ENCODE measurements around the gene C1orf105.

C1orf105 gene

DNA sequence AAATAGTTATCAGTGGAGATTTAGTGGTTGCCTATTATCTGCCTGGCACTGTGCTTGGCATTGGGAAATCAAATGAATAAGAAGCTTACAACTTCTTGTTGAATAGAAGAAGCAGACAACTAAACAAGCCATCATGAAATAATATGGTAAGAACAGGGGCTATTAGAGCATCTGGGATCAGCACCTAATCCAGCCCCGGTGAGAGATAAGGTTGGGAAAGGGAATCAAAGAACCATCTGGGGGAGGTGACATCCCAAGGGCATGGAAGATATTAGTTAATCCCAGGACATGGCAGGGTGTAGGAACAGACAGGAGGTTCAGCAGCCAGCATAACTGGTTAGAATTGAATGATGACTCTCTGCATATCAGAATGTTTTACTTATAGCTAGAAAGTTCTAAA lies 76.2 kb downstream of the C1orf105 start:
- Histone ChIP-seq H2AK5ac (ENCODE audit: low read length, severe bottlenecking) (no peak overlapping the region), H3K9me3 (ENCODE audit: control insufficient read depth, low read length) (no peaks in the 10 kb centered on the region), H3K4me1 (ENCODE audit: control insufficient read depth, insufficient read depth, low read depth, low read length) (no peaks in the 10 kb centered on the region), H3K79me1 (replicated peaks; ENCODE audit: low read length, poor library complexity, severe bottlenecking) (no peaks in the 10 kb centered on the region), H2BK5ac (ENCODE audit: low read depth, low read length, poor library complexity, severe bottlenecking) (no peak overlapping the region), H3K27ac (ENCODE audit: low read length, poor library complexity, severe bottlenecking) (no peak overlapping the region), H2BK120ac (ENCODE audit: low read depth, low read length) (no peak overlapping the region), H4K91ac (ENCODE audit: low read length) (no peak overlapping the region), H3K18ac (ENCODE audit: low read depth in 1 of 2, low read length in 2 of 2) (no peak overlapping the region), H3K27me3 (ENCODE audit: control insufficient read depth in 1 of 2, insufficient read depth in 1 of 2, low read length in 2 of 2) (peaks cover 0 to 9% of the 10 kb centered on the region in 2 experiments), H3K14ac (ENCODE audit: low read length in 2 of 2) (no peak overlapping the region), H3K9ac (ENCODE audit: low read length) (no peak overlapping the region), H4K8ac (ENCODE audit: low read length) (no peak overlapping the region), H2AFZ (ENCODE audit: low read depth, low read length) (no peak overlapping the region), H2BK15ac (ENCODE audit: low read depth, poor library complexity, severe bottlenecking) (no peak overlapping the region), H2BK12ac (ENCODE audit: low read length in 2 of 2) (no peak overlapping the region), H3K4me3 (ENCODE audit: insufficient read depth in 1 of 2, low read depth in 1 of 2, low read length in 2 of 2) (no peak overlapping the region), H3K4ac (ENCODE audit: low read depth in 1 of 2, low read length in 2 of 2) (no peak overlapping the region), H3K4me2 (ENCODE audit: low read length, poor library complexity, severe bottlenecking) (no peak overlapping the region), H3K23ac (ENCODE audit: low read length in 2 of 2) (no peak overlapping the region), H3K36me3 (ENCODE audit: control insufficient read depth in 1 of 2, insufficient read depth in 2 of 2, low read depth in 1 of 2, low read length in 2 of 2) (no peaks in the 10 kb centered on the region)
- WGBS, result 100% methylated on average over 1 of the region's 1 CpG
- no peak for DNase-seq

DNA sequence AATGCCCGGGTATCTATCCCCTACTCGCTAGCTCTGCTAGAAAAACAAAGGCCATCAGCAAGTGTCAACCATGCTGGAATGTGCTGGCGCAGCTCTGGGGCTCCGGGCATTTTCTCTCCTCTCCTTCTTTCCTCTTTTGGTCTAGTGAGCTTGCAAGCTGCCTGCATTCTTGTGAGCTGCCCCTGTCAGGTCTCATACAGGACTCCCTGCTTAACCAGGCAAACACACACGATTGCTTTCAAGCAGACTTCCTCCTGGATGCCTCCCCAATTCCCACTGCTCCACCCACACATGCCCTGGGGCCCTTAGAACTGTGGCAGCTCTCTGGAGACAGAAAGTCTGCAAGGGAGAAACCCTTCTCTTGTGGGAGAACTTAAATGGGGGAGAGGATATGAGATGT lies 76.7 kb downstream of the C1orf105 start:
- no peak overlapping the region for H2BK15ac ChIP-seq (ENCODE audit: low read depth, poor library complexity, severe bottlenecking)
- H2AFZ ChIP-seq (ENCODE audit: low read depth, low read length), result no peak overlapping the region
- WGBS, result 27% methylated on average over 5 of the region's 5 CpGs
- H2AK5ac ChIP-seq (ENCODE audit: low read length, severe bottlenecking), result no peak overlapping the region
- H3K4me1 ChIP-seq (ENCODE audit: control insufficient read depth, insufficient read depth, low read depth, low read length), result no peaks in the 10 kb centered on the region
- H3K9me3 ChIP-seq (ENCODE audit: control insufficient read depth, low read length), result no peaks in the 10 kb centered on the region
- H3K4me2 ChIP-seq (ENCODE audit: low read length, poor library complexity, severe bottlenecking), result peak overlapping the region; percentile 14
- H4K91ac ChIP-seq (ENCODE audit: low read length), result no peak overlapping the region
- H4K8ac ChIP-seq (ENCODE audit: low read length), result no peak overlapping the region
- H3K36me3 ChIP-seq (ENCODE audit: control insufficient read depth in 1 of 2, insufficient read depth in 2 of 2, low read depth in 1 of 2, low read length in 2 of 2), result no peaks in the 10 kb centered on the region
- no peak overlapping the region for H3K4me3 ChIP-seq (ENCODE audit: insufficient read depth in 1 of 2, low read depth in 1 of 2, low read length in 2 of 2)
- H3K23ac ChIP-seq (ENCODE audit: low read length in 2 of 2), result no peak overlapping the region
- H3K79me1 ChIP-seq (replicated peaks; ENCODE audit: low read length, poor library complexity, severe bottlenecking), result no peaks in the 10 kb centered on the region
- no peak overlapping the region for H3K4ac ChIP-seq (ENCODE audit: low read depth in 1 of 2, low read length in 2 of 2)
- H2BK120ac ChIP-seq (ENCODE audit: low read depth, low read length), result no peak overlapping the region
- H3K9ac ChIP-seq (ENCODE audit: low read length), result no peak overlapping the region
- H2BK12ac ChIP-seq (ENCODE audit: low read length in 2 of 2), result no peak overlapping the region
- H3K14ac ChIP-seq (ENCODE audit: low read length in 2 of 2), result no peak overlapping the region
- no peak overlapping the region for H3K18ac ChIP-seq (ENCODE audit: low read depth in 1 of 2, low read length in 2 of 2)
- no peak overlapping the region for H2BK5ac ChIP-seq (ENCODE audit: low read depth, low read length, poor library complexity, severe bottlenecking)
- H3K27ac ChIP-seq (ENCODE audit: low read length, poor library complexity, severe bottlenecking), result peak overlapping the region; percentile 62
- peak; percentile 6 for DNase-seq
- H3K27me3 ChIP-seq (ENCODE audit: control insufficient read depth in 1 of 2, insufficient read depth in 1 of 2, low read length in 2 of 2), result peaks cover 0 to 7% of the 10 kb centered on the region in 2 experiments

DNA sequence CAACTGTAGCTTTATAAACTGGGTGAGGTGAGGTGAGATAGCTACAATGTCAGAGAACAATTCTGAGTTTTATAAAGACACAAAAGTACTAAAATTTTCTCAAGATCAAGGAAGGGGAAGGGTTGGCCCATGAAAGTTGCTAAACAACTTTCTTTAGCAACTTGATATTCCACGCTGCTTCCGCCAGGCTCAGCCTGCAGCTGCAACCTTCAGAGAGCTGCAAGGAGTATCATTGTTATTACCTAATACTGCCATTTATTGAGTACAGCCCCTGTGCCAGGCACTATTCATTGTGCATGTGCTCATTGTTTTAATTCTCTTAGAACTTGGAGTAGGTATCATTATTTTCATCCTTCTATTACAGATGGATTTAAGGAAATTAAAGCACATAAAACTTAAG lies 78.4 kb downstream of the C1orf105 start:
- H3K23ac ChIP-seq (ENCODE audit: low read length in 2 of 2), result no peak overlapping the region
- no peak overlapping the region for H2BK120ac ChIP-seq (ENCODE audit: low read depth, low read length)
- H4K91ac ChIP-seq (ENCODE audit: low read length), result no peak overlapping the region
- 100% methylated on average over 2 of the region's 2 CpGs for WGBS
- no peak overlapping the region for H3K14ac ChIP-seq (ENCODE audit: low read length in 2 of 2)
- H2AK5ac ChIP-seq (ENCODE audit: low read length, severe bottlenecking), result no peak overlapping the region
- no peaks in the 10 kb centered on the region for H3K9me3 ChIP-seq (ENCODE audit: control insufficient read depth, low read length)
- no peak overlapping the region for H2BK12ac ChIP-seq (ENCODE audit: low read length in 2 of 2)
- H3K27me3 ChIP-seq (ENCODE audit: control insufficient read depth in 1 of 2, insufficient read depth in 1 of 2, low read length in 2 of 2), result peaks cover 0 to 14% of the 10 kb centered on the region in 2 experiments
- no peak overlapping the region for H3K9ac ChIP-seq (ENCODE audit: low read length)
- H3K4me2 ChIP-seq (ENCODE audit: low read length, poor library complexity, severe bottlenecking), result no peak overlapping the region
- H3K36me3 ChIP-seq (ENCODE audit: control insufficient read depth in 1 of 2, insufficient read depth in 2 of 2, low read depth in 1 of 2, low read length in 2 of 2), result no peaks in the 10 kb centered on the region
- no peaks in the 10 kb centered on the region for H3K4me1 ChIP-seq (ENCODE audit: control insufficient read depth, insufficient read depth, low read depth, low read length)
- H3K4me3 ChIP-seq (ENCODE audit: insufficient read depth in 1 of 2, low read depth in 1 of 2, low read length in 2 of 2), result no peak overlapping the region
- no peak overlapping the region for H2BK5ac ChIP-seq (ENCODE audit: low read depth, low read length, poor library complexity, severe bottlenecking)
- H2BK15ac ChIP-seq (ENCODE audit: low read depth, poor library complexity, severe bottlenecking), result no peak overlapping the region
- no peak overlapping the region for H4K8ac ChIP-seq (ENCODE audit: low read length)
- H2AFZ ChIP-seq (ENCODE audit: low read depth, low read length), result no peak overlapping the region
- H3K79me1 ChIP-seq (replicated peaks; ENCODE audit: low read length, poor library complexity, severe bottlenecking), result no peaks in the 10 kb centered on the region
- H3K27ac ChIP-seq (ENCODE audit: low read length, poor library complexity, severe bottlenecking), result no peak overlapping the region
- H3K4ac ChIP-seq (ENCODE audit: low read depth in 1 of 2, low read length in 2 of 2), result no peak overlapping the region
- H3K18ac ChIP-seq (ENCODE audit: low read depth in 1 of 2, low read length in 2 of 2), result no peak overlapping the region
- no peak for DNase-seq

DNA sequence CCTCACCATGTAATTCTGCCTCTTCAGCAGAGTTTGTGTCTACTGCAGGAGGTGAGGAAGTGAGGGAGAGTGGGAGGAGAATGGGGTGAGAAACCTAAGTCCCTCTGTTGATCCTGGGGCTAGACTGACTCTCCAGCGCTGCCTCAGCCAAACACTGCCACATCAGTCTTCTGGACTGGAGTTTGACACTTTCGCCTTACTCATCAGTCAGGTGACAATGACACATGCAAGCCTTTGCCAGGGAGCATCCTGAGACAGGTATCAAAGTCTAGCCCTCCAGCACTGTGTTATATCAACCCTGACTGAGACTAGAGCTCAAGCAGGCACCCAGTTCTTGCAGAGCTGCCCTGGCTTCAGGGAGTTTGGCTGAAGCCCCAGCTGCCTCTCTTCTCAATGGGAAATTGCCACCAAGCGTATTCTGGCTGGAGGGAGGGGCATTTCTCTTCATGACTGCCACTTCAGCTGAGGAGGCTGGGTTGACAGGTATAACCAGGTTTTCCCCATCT lies 79.2 kb downstream of the C1orf105 start:
- WGBS, result 97% methylated on average over 3 of the region's 3 CpGs

More for the DNA sequence above, 79.2 kb downstream of the C1orf105 start:
- H3K9ac ChIP-seq (ENCODE audit: low read length), result no peak overlapping the region
- no peak overlapping the region for H2BK12ac ChIP-seq (ENCODE audit: low read length in 2 of 2)
- no peak overlapping the region for H3K18ac ChIP-seq (ENCODE audit: low read depth in 1 of 2, low read length in 2 of 2)
- no peaks in the 10 kb centered on the region for H3K9me3 ChIP-seq (ENCODE audit: control insufficient read depth, low read length)
- H3K4ac ChIP-seq (ENCODE audit: low read depth in 1 of 2, low read length in 2 of 2), result no peak overlapping the region
- no peak overlapping the region for H3K27ac ChIP-seq (ENCODE audit: low read length, poor library complexity, severe bottlenecking)
- H3K4me1 ChIP-seq (ENCODE audit: control insufficient read depth, insufficient read depth, low read depth, low read length), result no peaks in the 10 kb centered on the region
- no peak overlapping the region for H4K8ac ChIP-seq (ENCODE audit: low read length)
- H2AFZ ChIP-seq (ENCODE audit: low read depth, low read length), result no peak overlapping the region
- H4K91ac ChIP-seq (ENCODE audit: low read length), result no peak overlapping the region
- no peaks in the 10 kb centered on the region for H3K36me3 ChIP-seq (ENCODE audit: control insufficient read depth in 1 of 2, insufficient read depth in 2 of 2, low read depth in 1 of 2, low read length in 2 of 2)
- no peak overlapping the region for H2BK5ac ChIP-seq (ENCODE audit: low read depth, low read length, poor library complexity, severe bottlenecking)
- no peak overlapping the region for H2BK120ac ChIP-seq (ENCODE audit: low read depth, low read length)
- H3K27me3 ChIP-seq (ENCODE audit: control insufficient read depth in 1 of 2, insufficient read depth in 1 of 2, low read length in 2 of 2), result peaks cover 0 to 17% of the 10 kb centered on the region in 2 experiments
- no peak for DNase-seq
- no peak overlapping the region for H3K14ac ChIP-seq (ENCODE audit: low read length in 2 of 2)
- no peak overlapping the region for H3K23ac ChIP-seq (ENCODE audit: low read length in 2 of 2)
- no peak overlapping the region for H2AK5ac ChIP-seq (ENCODE audit: low read length, severe bottlenecking)
- H3K4me2 ChIP-seq (ENCODE audit: low read length, poor library complexity, severe bottlenecking), result no peak overlapping the region
- H3K79me1 ChIP-seq (replicated peaks; ENCODE audit: low read length, poor library complexity, severe bottlenecking), result no peaks in the 10 kb centered on the region
- no peak overlapping the region for H2BK15ac ChIP-seq (ENCODE audit: low read depth, poor library complexity, severe bottlenecking)
- no peak overlapping the region for H3K4me3 ChIP-seq (ENCODE audit: insufficient read depth in 1 of 2, low read depth in 1 of 2, low read length in 2 of 2)

Measured in mesenchymal stem cell (in vitro differentiated cells and primary cell).